T-helper 22 cell (primary cell): ENCODE measurements around the gene LRRC36.

Experiments
- DNase-seq: peaks from one replicate; pipeline ENCODE4 v3.0.0-alpha.2; 2020; ENCODE audit warnings: low read depth

The LRRC36 gene

GRCh38 chr16:67391424-67392300 lies 65.0 kb downstream of the LRRC36 start:
- no peak for DNase-seq

GRCh38 chr16:67392301-67393059 lies 65.9 kb downstream of the LRRC36 start:
- no peak for DNase-seq

GRCh38 chr16:67393111-67393787 lies 66.6 kb downstream of the LRRC36 start, which contains the start of gene TPPP3:
TPPP3 (minus strand) TSS chr16:67393498; CDS start chr16:67391111, 2,387 bp downstream.
- no peak for DNase-seq

GRCh38 chr16:67393788-67394154 lies 67.2 kb downstream of the LRRC36 start:
- DNase-seq: no peak

GRCh38 chr16:67394155-67395104 lies 67.8 kb downstream of the LRRC36 start:
- DNase-seq: no peak

- no peak for DNase-seq
Observed at GRCh38 chr16:67395105-67395457, 68.5 kb downstream of the LRRC36 start.

GRCh38 chr16:67395458-67396158 lies 69.0 kb downstream of the LRRC36 start:
- no peak for DNase-seq

GRCh38 chr16:67396159-67397035 lies 69.8 kb downstream of the LRRC36 start:
- no peak for DNase-seq

- DNase-seq: no peak
Observed at GRCh38 chr16:67397036-67397801, 70.6 kb downstream of the LRRC36 start.

GRCh38 chr16:67397812-67398545 lies 71.4 kb downstream of the LRRC36 start:
- no peak for DNase-seq

GRCh38 chr16:67398546-67399217 lies 72.1 kb downstream of the LRRC36 start:
- DNase-seq: no peak

- no peak for DNase-seq
Observed at GRCh38 chr16:67399218-67399733, 72.7 kb downstream of the LRRC36 start.

GRCh38 chr16:67399749-67400704 lies 73.4 kb downstream of the LRRC36 start:
- no peak for DNase-seq

GRCh38 chr16:67400901-67401300 lies 74.3 kb downstream of the LRRC36 start:
- DNase-seq: no peak

GRCh38 chr16:67403976-67404555 lies 77.5 kb downstream of the LRRC36 start:
- no peak for DNase-seq

GRCh38 chr16:67404740-67405226 lies 78.2 kb downstream of the LRRC36 start:
- DNase-seq: no peak
